Esophagus muscularis mucosa (tissue), 4 donors: ENCODE data around the gene HPS1. TPM values are rescaled to one million over a fixed set of nuclear protein-coding genes. Genes with fewer than 3 reads are reported as not detected.

Experiments
- DNase-seq: peaks from one replicate; pipeline ENCODE4 v3.0.0-alpha.2; 2017; ENCODE audit errors: extremely low spot score
- H3K27ac ChIP-seq, 4 donors: fragments of 200-600 bp; sonication (generic); replicated peaks in 1 of 4; 1 replicate in 3 of 4; 2 replicates in 1 of 4; pipeline ENCODE4 v1.5.1; 2016 to 2019; ENCODE audit warnings: mild to moderate bottlenecking in 1 of 4
- H3K27me3 ChIP-seq, 4 donors: fragments of 200-600 bp; sonication (generic); one replicate each; pipeline versions ENCODE4 v1.5.1 to v1.6.0; 2016 to 2019
- H3K36me3 ChIP-seq, 4 donors: fragments of 200-600 bp; sonication (generic); one replicate each; pipeline ENCODE4 v1.5.1; 2016 to 2019
- H3K4me1 ChIP-seq, 4 donors: fragments of 200-600 bp; sonication (generic); one replicate each; pipeline ENCODE4 v1.5.1; 2016 to 2019
- H3K4me3 ChIP-seq, 4 donors: fragments of 200-600 bp; sonication (generic); 1 replicate in 2 of 4; 2 replicates in 2 of 4; pipeline ENCODE4 v1.5.1; 2016 to 2019; ENCODE audit warnings: mild to moderate bottlenecking in 4 of 4, moderate library complexity in 1 of 4
- H3K9me3 ChIP-seq, 4 donors: fragments of 200-600 bp; sonication (generic); 1 replicate in 3 of 4; 2 replicates in 1 of 4; pipeline ENCODE4 v1.5.1; 2016 to 2019
- CTCF ChIP-seq, 3 experiments: fragments of 200-600 bp in 2 of 3; fragments of 450-650 bp in 1 of 3; sonication (generic) in 2 of 3; IDR thresholded peaks; one replicate each; pipeline ENCODE4 v1.5.1; 2017 to 2019; ENCODE audit warnings: antibody characterized with exemption in 3 of 3, mild to moderate bottlenecking in 2 of 3, moderate library complexity in 1 of 3
- EP300 ChIP-seq: sonication (generic); formaldehyde crosslinking; IDR thresholded peaks from one replicate; pipeline ENCODE4 v1.6.1; 2017; ENCODE audit warnings: antibody characterized with exemption
- POLR2A ChIP-seq: fragments of 450-650 bp; IDR thresholded peaks from one replicate; pipeline ENCODE4 v1.6.1; 2017; ENCODE audit warnings: antibody characterized with exemption, moderate library complexity, mild to moderate bottlenecking, low read depth
- POLR2AphosphoS5 ChIP-seq, 2 donors: sonication (generic); formaldehyde crosslinking; IDR thresholded peaks; one replicate each; pipeline ENCODE4 v1.6.1; 2017; ENCODE audit warnings: antibody characterized with exemption in 2 of 2
- WGBS: methylation state at CpG from one replicate; pipeline ENCODE4 v1.1.5; 2018; 5-methylcytosine and 5-hydroxymethylcytosine counted together
- intact Hi-C: fragments of 100-400 bp; cut with DNase I; formaldehyde crosslinking; loops from one replicate; pipeline ENCODE4 v1.15.1; 2023
- total RNA-seq, 4 donors: library from RNA; depleted of rRNA; stranded (reverse); fragments of >200 nt; gene quantifications; one replicate each; pipeline versions ENCODE4 v1.1.0 to v1.2.1, GENCODE V29; 2016

HPS1 gene
- total RNA-seq, 4 donors from 2014 or later = 49.7 to 76.1 (median 63.7) TPM

- Histone ChIP-seq H3K4me3 (no peak overlapping the region), H3K9me3 (no peaks in the 10 kb centered on the region), H3K4me1 (no peaks in the 10 kb centered on the region), H3K27me3 (no peaks in the 10 kb centered on the region), H3K36me3 (peaks cover 47 to 87% (median 61%) of the 10 kb centered on the region in 4 donors), H3K27ac (no peak overlapping the region)
- intact Hi-C loops = no loop called here
- WGBS = 96% methylated on average over 4 of the region's 4 CpGs
- no peak for TF ChIP-seq POLR2AphosphoS5 (IDR thresholded peaks at IDR 0.05)
- TF ChIP-seq EP300 = no peak
- no peak for TF ChIP-seq POLR2A
- no peak for TF ChIP-seq CTCF (IDR thresholded peaks at IDR 0.05)
- DNase-seq = peak; percentile 26
Observed at GRCh38 chr10:98436704-98437103, 10.0 kb downstream of the HPS1 start.

- no peak overlapping the region for H3K4me3 ChIP-seq
- H3K9me3 ChIP-seq = no peaks in the 10 kb centered on the region
- H3K36me3 ChIP-seq = peaks cover 55 to 94% (median 75%) of the 10 kb centered on the region in 4 donors
- DNase-seq = no peak
- H3K27ac ChIP-seq = no peak overlapping the region
- WGBS = 100% methylated on average over 3 of the region's 12 CpGs
- no peaks in the 10 kb centered on the region for H3K27me3 ChIP-seq
- H3K4me1 ChIP-seq = peaks cover 0 to 4% (median 0%) of the 10 kb centered on the region in 4 donors
- no peak for TF ChIP-seq EP300
- no peak for TF ChIP-seq POLR2AphosphoS5 (IDR thresholded peaks at IDR 0.05)
- TF ChIP-seq CTCF (IDR thresholded peaks at IDR 0.05) = no peak
- no peak for TF ChIP-seq POLR2A
- intact Hi-C loops = no loop called here
Observed at GRCh38 chr10:98435178-98435577, 11.6 kb downstream of the HPS1 start.

- Histone ChIP-seq H3K4me1 (peaks cover 0 to 4% (median 0%) of the 10 kb centered on the region in 4 donors), H3K27me3 (no peaks in the 10 kb centered on the region), H3K27ac (no peak overlapping the region), H3K36me3 (peaks cover 62 to 94% (median 78%) of the 10 kb centered on the region in 4 donors), H3K4me3 (no peak overlapping the region), H3K9me3 (no peaks in the 10 kb centered on the region)
- WGBS = 88% methylated on average over 14 of the region's 21 CpGs
- TF ChIP-seq POLR2A (no peak), EP300 (no peak), POLR2AphosphoS5 (IDR thresholded peaks at IDR 0.05) (no peak), CTCF (IDR thresholded peaks at IDR 0.05) (no peak)
- no peak for DNase-seq
- intact Hi-C loops = no loop called here
Observed at GRCh38 chr10:98433881-98434732, 12.6 kb downstream of the HPS1 start.

- Histone ChIP-seq H3K4me1 (peaks cover 0 to 4% (median 0%) of the 10 kb centered on the region in 4 donors), H3K27ac (no peak overlapping the region), H3K36me3 (peaks cover 63 to 91% (median 78%) of the 10 kb centered on the region in 4 donors), H3K9me3 (no peaks in the 10 kb centered on the region), H3K4me3 (no peak overlapping the region), H3K27me3 (no peaks in the 10 kb centered on the region)
- 100% methylated on average over 1 of the region's 1 CpG for WGBS
- DNase-seq = no peak
- TF ChIP-seq POLR2AphosphoS5 (IDR thresholded peaks at IDR 0.05) (no peak), CTCF (IDR thresholded peaks at IDR 0.05) (no peak), POLR2A (no peak), EP300 (no peak)
- intact Hi-C loops = no loop called here
Observed at GRCh38 chr10:98433371-98433770, 13.4 kb downstream of the HPS1 start.
